Measurements from ENCODE around the gene GMDS. TPM values are rescaled to one million over a fixed set of nuclear protein-coding genes. Genes with fewer than 3 reads are reported as not detected.
"Not testable (repeated sequence)": the region's sequence is repeated elsewhere in the genome, so short reads cannot be mapped to it uniquely, and the experiment has no call there.

Gene GMDS
- total RNA-seq, 1 donor from 2014 or later, result 24.2 TPM

- intact Hi-C loops (cut with micrococcal nuclease), result no loop called here
Observed at GRCh38 chr6:1870251-1870650, 375.2 kb downstream of the GMDS start.

- intact Hi-C loops (cut with micrococcal nuclease), result no loop called here
Observed at GRCh38 chr6:1869769-1870168, 375.6 kb downstream of the GMDS start.

GRCh38 chr6:1869308-1869707, 376.1 kb downstream of the GMDS start:
- intact Hi-C loops (cut with micrococcal nuclease), result no loop called here

- intact Hi-C loops (cut with micrococcal nuclease), result no loop called here
Observed at GRCh38 chr6:1868561-1869261, 376.7 kb downstream of the GMDS start.

- intact Hi-C loops (cut with micrococcal nuclease), result no loop called here
Observed at GRCh38 chr6:1867197-1867596, 378.2 kb downstream of the GMDS start.

- intact Hi-C loops (cut with micrococcal nuclease), result no loop called here
Observed at GRCh38 chr6:1865585-1865984, 379.8 kb downstream of the GMDS start.

- intact Hi-C loops (cut with micrococcal nuclease), result no loop called here
Observed at GRCh38 chr6:1864496-1864895, 380.9 kb downstream of the GMDS start.

GRCh38 chr6:1862411-1862810, 383.0 kb downstream of the GMDS start:
- intact Hi-C loops (cut with micrococcal nuclease), result no loop called here

- intact Hi-C loops (cut with micrococcal nuclease), result no loop called here
Observed at GRCh38 chr6:1860756-1861348, 384.6 kb downstream of the GMDS start.

GRCh38 chr6:1858859-1859258, 386.5 kb downstream of the GMDS start:
- intact Hi-C loops (cut with micrococcal nuclease), result loop anchor here (2.0 kb wide), 1 partner anchor 68 kb away; no protein-coding TSS in a partner anchor

GRCh38 chr6:1858196-1858595, 387.2 kb downstream of the GMDS start:
- intact Hi-C loops (cut with micrococcal nuclease), result loop anchor here (2.0 kb wide), 1 partner anchor 67 kb away; no protein-coding TSS in a partner anchor

GRCh38 chr6:1856381-1856780, 389.0 kb downstream of the GMDS start:
- intact Hi-C loops (cut with micrococcal nuclease), result no loop called here

- intact Hi-C loops (cut with micrococcal nuclease), result no loop called here
Observed at GRCh38 chr6:1855890-1856289, 389.5 kb downstream of the GMDS start.

GRCh38 chr6:1854296-1854695, 391.1 kb downstream of the GMDS start:
- intact Hi-C loops (cut with micrococcal nuclease), result no loop called here

GRCh38 chr6:1853761-1854160, 391.6 kb downstream of the GMDS start:
- intact Hi-C loops (cut with micrococcal nuclease), result no loop called here

- intact Hi-C loops (cut with micrococcal nuclease), result no loop called here
Observed at GRCh38 chr6:1851681-1852456, 393.5 kb downstream of the GMDS start.

- intact Hi-C loops (cut with micrococcal nuclease), result no loop called here
Observed at GRCh38 chr6:1850840-1851157, 394.6 kb downstream of the GMDS start.

GRCh38 chr6:1850121-1850839, 395.1 kb downstream of the GMDS start:
- intact Hi-C loops (cut with micrococcal nuclease), result no loop called here

- intact Hi-C loops (cut with micrococcal nuclease), result no loop called here
Observed at GRCh38 chr6:1849691-1850090, 395.7 kb downstream of the GMDS start.

- intact Hi-C loops (cut with micrococcal nuclease), result no loop called here
Observed at GRCh38 chr6:1848752-1849151, 396.7 kb downstream of the GMDS start.

GRCh38 chr6:1846611-1847010, 398.8 kb downstream of the GMDS start:
- intact Hi-C loops (cut with micrococcal nuclease), result no loop called here

- intact Hi-C loops (cut with micrococcal nuclease), result not testable (repeated sequence)
Observed at GRCh38 chr6:1845543-1845942, 399.9 kb downstream of the GMDS start.
